ENCODE measurements around the gene PPIF.

The PPIF gene

DNA sequence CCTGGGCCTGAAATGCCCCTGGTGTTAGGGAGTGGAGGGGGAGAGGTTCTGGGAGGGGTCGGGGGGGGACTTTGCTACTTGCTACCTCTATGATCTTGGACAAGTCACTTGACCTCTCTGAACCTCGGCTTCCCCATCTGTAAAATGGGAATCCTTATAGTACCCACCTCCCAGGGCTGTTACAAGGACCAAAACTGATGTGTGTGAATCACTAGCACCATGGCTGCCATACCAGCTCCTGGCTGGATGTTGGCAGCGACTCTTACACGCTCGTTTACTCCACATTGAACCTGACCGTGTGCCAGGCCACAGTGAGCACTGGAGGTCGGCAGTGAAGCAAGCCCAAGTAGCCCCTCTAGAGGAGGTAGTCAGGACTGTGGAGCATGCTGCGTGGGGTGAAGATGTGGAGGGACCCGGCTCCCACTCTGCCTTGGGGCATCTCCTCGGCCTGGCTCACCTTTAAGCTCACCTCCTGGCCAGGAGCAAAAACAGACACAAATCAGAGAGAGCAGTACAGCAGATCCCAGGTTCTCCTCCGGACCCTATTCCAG lies 28.9 kb downstream of the PPIF start:
- DNase-seq = no peak

DNA sequence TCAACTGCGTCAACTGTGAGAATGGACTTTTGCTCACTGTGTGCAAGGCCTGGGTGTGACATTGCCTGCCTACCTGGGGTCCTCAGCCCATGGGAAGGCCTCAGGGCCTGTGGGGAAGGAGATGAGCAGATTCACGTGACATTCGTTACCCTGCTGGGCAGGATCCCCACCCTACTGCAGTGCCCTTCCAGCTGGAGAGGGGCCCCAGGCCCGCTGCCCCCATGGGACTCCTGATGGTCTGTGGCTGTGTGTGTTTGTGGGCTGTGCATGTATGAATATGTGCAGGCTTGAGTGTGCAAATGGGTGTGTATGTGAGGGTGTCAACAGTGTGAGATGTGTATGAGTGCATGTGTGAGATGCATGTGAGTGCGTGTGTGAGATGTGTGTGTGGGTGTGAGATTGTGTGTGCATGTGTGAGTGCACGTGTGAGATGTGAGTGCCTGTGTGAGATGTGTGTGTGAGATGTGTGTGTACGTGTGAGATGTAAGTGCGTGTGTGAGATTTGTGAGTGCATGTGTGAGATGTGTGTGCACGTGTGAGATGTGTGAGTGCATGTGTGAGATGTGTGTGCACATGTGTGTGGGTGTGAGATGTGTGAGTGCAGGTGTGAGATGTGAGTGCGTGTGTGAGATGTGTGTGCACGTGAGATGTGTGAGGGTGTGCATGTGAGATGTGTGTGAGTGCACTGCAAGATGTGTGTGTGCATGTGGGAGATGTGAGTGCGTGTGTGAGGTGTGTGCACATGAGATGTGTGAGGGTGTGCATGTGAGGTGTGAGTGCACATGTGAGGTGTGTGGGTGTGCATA lies 29.7 kb downstream of the PPIF start:
- DNase-seq = no peak

DNA sequence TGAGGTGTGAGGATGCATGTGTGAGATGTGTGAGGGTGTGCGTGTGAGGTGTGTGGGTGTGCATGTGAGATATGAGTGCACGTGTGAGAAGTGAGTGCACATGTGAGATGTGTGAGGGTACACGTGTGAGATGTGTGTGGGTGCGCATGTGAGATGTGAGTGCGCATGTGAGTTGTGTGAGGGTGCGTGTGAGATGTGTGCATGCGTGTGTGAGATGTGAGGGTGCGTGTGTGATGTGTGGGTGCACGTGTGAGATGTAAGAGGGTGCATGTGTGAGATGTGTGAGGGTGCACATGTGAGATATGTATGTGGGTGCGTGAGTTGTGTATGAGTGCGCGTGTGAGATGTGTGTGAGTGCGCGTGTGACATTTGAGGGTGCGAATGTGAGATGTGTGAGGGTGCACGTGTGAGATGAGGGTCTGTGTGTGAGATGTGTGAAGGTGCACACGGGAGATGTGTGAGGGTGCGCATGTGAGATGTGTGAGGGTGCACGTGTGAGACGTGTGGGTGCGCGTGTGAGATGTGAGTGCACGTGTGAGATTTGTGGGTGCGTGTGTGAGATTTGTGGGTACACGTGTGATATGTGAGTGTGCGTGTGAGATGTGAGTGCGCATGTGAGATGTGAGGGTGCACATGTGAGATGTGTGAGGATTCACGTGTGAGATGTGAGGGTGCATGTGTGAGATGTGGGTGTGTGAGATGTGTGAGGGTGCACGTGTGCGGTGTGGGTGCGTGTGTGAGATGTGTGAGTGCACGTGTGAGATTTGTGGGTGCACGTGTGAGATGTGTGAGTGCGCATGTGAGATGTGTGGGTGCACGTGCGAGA lies 30.5 kb downstream of the PPIF start:
- DNase-seq = no peak

DNA sequence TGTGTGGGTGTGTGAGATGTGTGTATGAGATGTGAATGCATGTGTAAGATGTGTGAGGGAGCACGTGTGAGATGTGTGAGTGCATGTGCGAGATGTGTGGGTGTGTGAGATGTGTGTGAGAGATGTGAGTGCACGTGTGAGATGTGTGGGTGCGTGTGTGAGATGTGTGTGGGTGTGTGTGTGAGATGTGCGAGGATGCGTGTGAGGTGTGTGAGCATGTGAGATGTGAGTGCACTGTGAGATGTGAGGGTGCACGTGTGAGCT lies 31.0 kb downstream of the PPIF start:
- DNase-seq = no peak

DNA sequence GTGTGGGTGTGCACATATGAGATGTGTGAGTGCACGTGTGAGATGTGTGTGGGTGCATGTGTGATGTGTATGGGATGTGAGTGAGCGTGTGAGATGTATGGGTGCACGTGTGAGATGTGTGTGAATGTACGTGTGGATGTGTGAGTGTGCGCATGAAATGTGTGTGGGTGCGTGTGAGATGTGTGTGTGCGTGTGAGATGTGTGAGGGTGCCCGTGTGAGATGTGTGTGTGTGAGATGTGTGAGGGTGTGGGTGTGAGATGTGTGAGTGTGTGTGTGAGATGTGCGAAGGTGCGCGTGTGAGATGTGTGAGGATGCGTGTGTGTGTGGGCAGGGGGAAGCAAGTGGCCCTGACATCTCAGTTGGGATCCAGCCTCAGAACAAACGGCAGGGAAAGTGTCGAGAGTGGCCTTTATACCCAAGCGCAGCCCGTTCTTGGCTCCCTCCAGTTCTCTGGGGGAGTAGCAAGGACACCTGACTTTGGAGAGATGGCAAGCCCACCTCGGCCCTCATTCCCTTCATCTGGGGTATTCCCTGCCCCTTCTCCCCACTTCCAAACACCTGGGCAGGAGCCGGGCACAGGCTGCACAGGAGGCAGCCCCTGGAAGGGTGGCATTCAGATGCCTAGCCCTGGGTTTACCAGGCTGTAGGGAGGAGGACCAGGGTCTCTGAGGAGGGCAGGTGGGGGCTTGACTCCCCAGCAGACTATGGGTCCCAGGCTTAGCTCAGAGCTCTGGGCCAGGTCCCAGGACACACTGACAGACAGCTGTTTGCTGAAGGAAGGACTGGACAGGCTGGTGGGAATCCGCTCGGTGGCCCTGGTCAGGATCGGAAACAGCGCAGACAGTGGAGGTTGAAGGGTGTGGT lies 31.6 kb downstream of the PPIF start:
- DNase-seq = no peak

DNA sequence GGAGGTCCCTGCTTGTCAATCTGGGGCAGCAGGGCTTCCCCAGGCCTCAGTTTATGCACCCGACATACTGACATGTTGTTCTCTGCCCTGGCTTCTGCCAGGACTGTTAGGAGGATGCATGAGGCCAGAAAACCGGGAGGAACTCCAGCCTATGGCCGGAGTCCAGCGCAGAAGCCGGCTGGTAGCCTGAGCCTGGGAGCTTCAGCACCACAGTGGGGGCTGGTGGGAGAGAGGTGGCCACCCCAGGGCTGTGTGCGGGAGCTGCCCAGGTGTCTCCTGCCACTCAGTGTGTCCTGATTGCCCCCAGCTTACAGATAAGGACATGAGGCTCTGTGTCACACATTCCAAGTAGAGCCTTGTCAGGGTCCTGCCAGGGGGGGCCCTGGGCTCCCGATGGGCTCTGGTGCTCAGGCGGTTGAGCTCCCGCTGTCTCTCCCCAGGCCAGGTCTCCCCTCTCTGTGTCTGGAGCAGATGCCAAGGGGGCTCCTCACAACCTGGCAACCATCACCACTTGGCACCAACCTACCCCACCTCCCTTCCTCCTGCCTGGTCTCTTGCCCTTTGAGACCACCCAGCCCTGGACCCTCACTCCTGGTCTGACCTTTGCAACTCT lies 32.3 kb downstream of the PPIF start:
- no peak for DNase-seq

DNA sequence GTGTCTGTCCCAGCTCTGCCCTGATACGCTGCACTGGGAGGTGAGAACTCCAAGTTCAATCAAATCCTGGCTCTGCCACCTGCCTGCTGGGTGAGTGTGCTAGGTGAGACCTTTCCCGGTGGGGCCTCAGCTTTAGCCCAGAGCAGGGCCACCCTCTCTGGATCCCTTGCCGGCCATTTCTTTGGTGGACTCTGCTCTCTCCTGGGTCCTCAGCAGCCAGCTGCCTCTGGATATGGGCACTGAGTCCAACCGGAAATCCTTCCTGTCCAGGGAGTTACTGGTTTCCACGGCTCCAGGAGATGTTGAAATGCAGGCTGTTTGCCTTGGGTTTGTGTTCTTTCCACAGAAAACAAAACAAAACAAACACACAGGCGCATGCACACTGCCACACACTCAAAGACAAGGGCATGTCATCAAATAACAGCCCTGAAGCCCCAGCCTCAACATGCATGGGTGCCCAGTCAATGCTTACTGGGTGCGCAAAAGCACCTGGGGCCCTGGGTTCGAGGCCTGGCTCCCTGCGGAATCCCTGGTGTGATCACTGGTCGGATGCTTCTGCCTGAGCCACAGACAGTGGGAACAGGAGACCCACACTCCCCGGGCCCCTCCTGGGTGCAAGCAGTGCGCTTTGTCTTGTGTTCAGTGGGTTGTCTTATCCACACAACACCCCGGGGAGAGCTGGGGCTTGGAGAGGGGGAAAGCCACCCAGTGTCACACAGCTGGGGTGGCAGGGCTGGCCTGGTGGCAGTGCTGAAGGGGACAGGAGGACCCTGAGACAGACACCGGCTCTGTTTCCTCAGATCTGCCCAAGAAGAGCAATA lies 33.1 kb downstream of the PPIF start:
- no peak for DNase-seq

DNA sequence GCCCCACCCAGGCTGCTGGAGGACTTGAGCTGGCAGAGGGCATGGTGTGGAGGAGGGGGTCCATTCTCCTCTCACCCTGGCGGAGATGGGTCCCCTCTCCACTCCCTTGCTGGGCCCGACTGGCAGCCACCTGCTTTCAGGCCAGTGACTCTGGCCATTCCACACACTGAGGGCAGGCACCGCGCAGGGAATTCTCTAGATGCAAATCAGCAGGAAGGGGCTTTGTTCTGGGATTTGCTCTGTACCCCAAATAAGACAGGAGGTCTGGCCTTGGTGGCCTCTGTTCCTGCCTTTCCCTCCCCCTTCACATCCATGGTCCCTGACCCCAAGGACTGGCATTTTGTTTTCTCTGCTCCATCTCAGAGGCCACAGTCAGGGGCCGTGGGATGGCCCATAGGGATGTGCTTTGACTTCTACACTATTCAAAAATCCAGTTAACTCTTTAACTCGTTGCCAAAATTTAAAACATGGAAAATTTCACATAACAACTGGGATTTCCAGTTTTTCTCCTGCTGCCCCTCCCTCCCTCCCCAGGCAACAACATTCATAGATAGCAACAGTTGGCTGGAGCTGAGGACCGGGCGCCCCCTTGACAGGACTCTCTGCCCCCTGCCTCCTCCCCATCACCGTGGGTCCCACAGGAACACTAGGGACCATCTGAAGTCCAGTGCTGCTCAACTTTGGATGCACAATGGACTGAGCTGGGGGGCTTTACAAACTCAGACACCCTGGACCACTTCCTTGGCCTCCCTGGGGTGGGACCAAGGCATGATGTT lies 33.9 kb downstream of the PPIF start:
- DNase-seq = no peak

DNA sequence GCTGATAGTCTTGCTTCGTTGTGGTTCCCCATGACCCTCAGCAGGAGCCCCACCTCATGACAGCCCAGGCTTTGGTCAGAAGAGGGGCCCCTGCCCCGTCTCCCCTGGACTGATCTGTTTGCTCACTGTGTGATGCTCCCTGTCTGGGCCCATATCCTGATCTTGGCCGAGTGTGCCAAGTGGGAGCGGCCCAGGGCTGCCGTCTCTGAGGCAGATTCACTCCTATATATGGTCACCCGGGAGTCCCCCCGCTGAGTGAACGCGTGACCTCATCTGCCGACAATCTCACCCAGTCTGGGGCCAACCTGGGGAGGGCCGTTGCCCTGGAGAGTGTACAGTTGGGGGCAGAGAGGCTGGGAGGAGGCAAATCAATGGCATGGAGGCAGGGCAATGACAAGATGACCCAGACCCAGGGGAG lies 34.5 kb downstream of the PPIF start:
- DNase-seq = no peak

DNA sequence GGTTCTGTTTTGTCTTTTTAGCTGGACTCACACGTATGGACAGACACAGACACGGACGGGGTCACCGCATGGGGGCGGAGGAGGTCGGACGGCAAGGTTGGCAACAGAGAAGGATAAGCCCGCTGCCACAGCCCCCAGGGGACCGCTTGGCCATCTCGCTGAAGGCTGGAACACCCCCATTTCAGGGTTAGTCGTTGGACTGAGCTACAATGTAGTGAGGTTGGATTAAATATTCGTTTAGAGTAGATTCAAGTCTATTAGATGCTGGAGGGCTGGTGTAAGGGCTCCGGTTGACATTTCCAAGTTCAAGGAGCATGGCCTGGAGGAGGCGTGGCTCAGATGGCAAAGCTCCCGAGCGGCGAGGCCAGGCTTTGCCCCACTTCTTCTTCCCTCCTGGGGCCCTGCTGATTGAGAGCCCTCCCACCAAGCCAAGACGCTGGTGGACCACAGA lies 35.2 kb downstream of the PPIF start:
- DNase-seq = no peak

DNA sequence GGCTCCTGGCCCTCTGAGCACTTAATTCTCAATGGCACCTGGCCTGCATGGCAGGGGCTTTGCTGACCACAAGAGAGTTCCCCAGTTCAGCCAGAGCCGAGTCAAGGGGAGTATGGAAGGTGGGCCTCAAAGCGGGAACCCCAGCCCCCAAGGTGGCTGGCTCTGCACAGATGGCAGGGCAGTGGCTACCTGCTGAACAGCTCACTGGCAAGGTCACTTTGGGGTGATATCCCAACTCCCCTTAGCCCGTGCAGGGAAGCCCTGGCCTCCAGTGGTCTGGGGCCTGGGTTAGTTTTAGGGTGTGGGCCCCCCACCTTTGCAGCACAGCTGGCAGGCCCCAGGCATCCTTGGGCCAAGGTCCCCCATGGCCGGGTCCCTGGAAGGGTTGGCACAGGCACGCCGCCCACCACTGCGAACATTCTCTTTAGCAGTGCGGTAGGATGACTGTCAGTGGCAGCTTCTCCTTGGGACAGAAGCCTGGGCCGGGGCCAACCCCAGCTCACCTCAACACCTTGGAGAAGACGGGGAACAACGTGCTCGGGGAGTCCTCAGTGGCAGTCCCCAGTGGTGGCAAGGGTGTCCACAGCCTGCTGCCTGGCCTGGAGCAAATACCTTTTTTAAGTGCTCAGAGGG lies 36.8 kb downstream of the PPIF start:
- DNase-seq = no peak

DNA sequence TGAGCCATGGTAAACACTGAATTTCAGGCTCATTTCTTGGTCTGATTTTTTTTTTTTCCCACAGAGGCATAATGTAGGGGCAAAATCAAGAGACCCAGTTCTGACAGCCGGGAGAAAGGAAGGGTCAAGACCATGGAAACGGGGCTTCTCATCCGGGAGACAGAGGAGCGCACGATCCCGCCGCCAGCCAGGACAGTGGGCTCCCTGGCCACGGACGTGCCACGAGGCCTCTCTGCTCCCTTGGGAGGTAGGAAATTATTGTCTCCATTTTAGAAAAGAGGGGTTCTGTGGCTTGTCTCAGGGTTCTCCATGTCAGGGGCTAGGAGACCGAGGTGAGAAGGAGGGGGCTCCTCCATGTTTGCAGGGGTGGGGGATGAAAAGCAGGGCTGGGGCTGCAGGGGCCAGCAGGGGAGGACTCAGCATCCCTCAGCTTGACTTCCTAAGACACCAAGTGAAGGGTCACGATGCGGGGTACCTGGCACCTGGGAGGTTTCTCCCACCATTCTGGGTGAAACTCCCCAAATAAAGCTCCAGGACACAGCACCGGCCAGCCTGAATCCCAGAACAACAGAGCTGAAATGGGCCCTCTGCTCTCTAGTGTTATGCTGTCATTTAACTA lies 37.6 kb downstream of the PPIF start:
- no peak for DNase-seq

DNA sequence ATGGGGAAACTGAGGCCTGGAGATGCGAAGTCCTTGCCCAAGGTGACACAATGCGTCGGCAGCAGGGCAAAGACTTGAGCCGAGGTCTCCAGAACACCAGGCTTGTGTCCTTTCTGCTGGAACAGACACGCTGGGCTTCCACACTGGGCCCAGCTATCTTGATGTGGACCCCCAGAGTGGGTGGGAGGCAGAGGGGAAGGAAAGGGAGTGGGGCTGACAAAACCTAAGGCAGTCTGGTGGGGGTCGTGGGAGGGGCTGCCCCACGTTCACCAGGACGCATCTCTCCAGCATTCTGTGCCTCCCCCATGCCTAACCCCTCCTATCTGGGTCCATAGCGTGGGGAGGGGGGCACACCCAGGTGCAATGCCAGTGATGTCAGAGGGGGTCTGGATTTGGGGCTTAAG lies 38.1 kb downstream of the PPIF start:
- DNase-seq = no peak

DNA sequence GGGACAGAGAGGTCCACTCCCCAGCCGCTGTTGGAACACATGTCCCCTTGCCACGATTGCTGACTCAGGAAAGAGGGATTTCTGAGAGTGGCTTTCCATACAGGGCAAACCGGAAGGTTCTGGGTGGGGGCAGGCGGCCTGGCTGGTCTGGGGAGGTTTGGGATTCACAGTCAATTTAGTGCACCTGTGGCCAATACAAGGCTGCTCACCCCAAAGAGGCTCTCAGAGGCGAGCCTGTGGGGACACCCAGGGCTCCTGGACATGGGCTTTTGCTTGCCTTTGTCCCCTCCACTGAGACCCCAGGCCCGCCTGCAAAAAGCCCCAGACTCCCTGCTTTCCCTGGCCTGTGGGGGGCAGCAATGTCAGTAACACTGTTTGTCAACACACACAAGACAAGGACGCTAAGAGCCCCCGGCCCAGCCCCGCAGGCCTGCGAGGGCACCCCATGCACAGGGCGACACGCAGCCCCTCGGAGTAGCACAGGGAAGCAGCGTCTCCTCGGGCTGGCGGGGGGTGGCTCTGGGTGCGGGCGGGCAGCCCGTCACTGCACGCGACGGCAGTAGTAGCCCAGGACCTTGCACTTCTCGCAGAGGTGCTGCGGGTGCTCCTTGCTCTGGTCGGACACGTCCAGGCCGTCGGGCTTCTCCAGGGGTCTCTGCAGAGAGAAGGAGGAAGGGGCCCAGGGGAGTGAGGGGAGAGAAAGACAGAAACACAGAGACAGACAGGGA lies 38.7 kb downstream of the PPIF start:
- DNase-seq = no peak

DNA sequence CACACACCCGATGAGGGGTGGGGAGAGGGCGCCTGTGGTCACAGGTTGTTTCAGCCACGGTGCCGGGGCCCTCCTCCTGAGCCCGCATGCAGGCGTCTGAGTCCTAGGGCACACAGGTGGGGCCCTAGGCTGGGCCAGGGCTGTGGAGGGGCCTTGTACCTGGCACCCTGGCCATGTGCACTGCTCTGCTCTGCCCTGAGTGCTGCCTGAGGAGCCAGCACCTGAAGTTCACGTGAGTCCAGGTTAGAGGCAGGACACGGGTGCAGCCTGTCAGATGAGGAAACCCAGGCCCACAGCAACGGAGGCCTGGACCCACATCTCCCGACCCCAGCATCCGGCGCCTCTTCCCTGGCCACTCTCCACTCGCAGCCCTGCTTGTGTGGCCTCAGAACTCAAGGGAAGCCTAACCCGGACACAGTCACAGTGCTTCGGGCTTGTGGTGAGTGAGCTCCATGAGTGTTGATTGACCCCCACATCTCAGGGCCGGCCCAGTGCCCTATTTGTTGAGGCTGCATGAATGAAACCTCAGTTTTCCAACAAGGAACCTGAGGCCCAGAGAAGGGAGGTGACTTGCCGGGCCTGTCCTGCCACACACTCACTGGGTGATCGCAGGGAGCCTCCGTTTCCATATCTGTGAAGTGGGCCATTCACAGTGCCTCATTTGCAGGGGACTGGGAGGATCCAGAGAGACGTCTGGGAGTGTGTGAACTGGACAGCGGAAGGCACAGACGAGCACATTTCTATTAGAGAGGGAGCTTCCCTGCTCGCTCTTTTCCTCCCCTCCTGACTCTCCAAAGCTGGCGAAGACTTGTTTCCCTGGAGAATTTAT lies 39.6 kb downstream of the PPIF start:
- peak; percentile 6 for DNase-seq

DNA sequence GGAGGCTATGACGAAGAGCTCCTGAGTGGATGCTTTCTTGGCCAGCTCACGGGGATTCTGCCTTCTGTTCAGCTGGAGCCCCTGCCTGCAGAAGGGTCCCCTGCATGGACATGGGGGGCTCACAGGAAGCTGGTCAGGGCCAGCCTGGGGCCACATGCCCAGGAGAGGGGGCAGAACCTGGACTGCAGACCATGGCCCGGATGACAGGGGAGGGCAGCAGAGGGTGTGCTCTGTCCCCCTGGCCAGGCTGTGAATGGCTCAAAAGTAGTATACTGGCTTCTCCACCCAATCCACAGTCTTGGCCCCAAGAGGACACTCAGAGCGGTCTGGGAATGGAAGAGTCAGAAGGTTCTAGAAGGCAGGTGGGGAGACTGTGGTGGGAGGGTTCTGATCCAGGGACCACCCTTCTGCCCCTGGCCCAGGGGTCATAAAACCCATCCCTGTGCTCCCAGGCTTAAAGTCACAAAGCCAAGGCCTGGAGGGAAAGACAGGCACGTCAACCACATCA lies 40.3 kb downstream of the PPIF start:
- DNase-seq = no peak

DNA sequence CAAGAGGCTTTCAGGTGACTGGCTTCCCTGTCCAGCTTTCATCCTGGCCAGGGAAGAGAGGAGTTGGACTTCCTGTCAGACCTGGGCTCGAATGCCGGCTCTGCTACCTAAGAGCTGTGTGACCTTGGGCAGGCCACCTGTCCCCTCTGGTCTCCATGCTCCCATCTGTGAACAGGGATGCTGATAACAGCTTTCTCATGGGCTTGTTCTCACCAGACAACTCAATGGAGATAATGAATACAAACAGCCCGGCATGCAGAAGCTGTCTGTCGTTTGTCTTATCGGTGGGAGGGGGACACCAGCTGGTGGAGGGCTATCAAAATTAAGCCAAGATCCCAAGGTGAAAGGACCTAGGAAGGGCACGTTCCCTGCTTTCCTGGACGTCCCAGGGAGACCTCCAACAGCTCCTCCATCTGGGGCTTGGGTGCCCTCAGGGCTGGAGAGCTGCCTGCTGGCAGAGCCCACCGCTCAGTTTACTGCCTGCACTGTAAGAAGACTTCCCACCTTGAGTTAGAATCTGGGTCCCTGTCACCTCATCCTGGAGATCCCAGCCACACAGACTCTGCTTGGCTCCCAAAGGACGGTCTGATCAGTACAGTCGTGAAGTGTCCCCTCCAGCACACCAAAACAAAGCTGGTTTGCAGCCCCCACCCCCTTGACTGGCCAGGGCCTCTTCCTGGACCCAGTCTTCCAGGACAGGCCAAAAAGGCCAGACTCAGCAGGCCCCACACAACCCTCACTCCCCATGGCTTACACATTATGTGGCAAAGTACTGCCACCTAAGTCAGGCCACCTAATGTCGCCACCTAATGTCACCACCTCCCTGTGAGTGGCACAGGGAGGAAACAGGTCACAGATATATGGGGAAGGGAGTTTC lies 40.9 kb downstream of the PPIF start:
- no peak for DNase-seq
